Hepatocyte (in vitro differentiated cells): ENCODE data around the gene HAT1. TPM values are rescaled to one million over a fixed set of nuclear protein-coding genes. Genes with fewer than 3 reads are reported as not detected.

Source experiments
- DNase-seq: peaks from one replicate; pipeline ENCODE4 v3.0.0-alpha.2; 2016; ENCODE audit warnings: low spot score
- H2AFZ ChIP-seq: fragments of 200-600 bp; sonication (generic); 2 replicates; pipeline ENCODE4 v1.6.0; 2016; ENCODE audit warnings: antibody characterized with exemption, mild to moderate bottlenecking
- H3K27ac ChIP-seq: fragments of 200-600 bp; sonication (generic); 2 replicates; pipeline ENCODE4 v1.5.1; 2016; ENCODE audit warnings: mild to moderate bottlenecking
- H3K27me3 ChIP-seq: fragments of 200-600 bp; sonication (generic); 2 replicates; pipeline ENCODE4 v1.6.1; 2016
- H3K36me3 ChIP-seq: fragments of 200-600 bp; sonication (generic); replicated peaks from 2 replicates; pipeline ENCODE4 v1.5.1; 2016; ENCODE audit warnings: low read depth; ENCODE audit not compliant: insufficient read depth
- H3K4me1 ChIP-seq: fragments of 200-600 bp; sonication (generic); 2 replicates; pipeline ENCODE4 v1.5.1; 2016; ENCODE audit warnings: mild to moderate bottlenecking, moderate library complexity; ENCODE audit not compliant: insufficient read depth
- H3K4me2 ChIP-seq: fragments of 200-600 bp; sonication (generic); 2 replicates; pipeline ENCODE4 v1.6.0; 2016
- H3K4me3 ChIP-seq: fragments of 200-600 bp; sonication (generic); 2 replicates; pipeline ENCODE4 v1.5.1; 2016; ENCODE audit warnings: mild to moderate bottlenecking
- H3K79me2 ChIP-seq: fragments of 200-600 bp; sonication (generic); 2 replicates; pipeline ENCODE4 v1.6.0; 2017; ENCODE audit warnings: mild to moderate bottlenecking
- H3K9me2 ChIP-seq: fragments of 200-600 bp; sonication (generic); replicated peaks from 2 replicates; pipeline ENCODE4 v1.6.0; 2017; ENCODE audit warnings: mild to moderate bottlenecking; ENCODE audit not compliant: insufficient read depth
- H3K9me3 ChIP-seq: fragments of 200-600 bp; sonication (generic); 2 replicates; pipeline ENCODE4 v1.5.1; 2016; ENCODE audit warnings: low read depth, mild to moderate bottlenecking
- H4K20me1 ChIP-seq: fragments of 200-600 bp; sonication (generic); 2 replicates; pipeline ENCODE4 v1.6.0; 2016; ENCODE audit warnings: mild to moderate bottlenecking; ENCODE audit not compliant: insufficient read depth, poor library complexity, severe bottlenecking
- CTCF ChIP-seq: fragments of 200-600 bp; sonication (generic); IDR thresholded peaks from 2 replicates; pipeline ENCODE4 v1.5.1; 2016; ENCODE audit warnings: antibody characterized with exemption, mild to moderate bottlenecking; ENCODE audit not compliant: poor library complexity
- EZH2 ChIP-seq: fragments of 200-600 bp; sonication (generic); IDR thresholded peaks from 2 replicates; pipeline ENCODE4 v1.6.1; 2016; ENCODE audit warnings: antibody characterized with exemption, mild to moderate bottlenecking, borderline replicate concordance
- EZH2phosphoT487 ChIP-seq: fragments of 200-600 bp; sonication (generic); IDR thresholded peaks from one replicate; pipeline ENCODE4 v1.6.1; 2018; ENCODE audit warnings: antibody characterized with exemption, mild to moderate bottlenecking, low read depth, moderate library complexity; ENCODE audit not compliant: unreplicated experiment, severe bottlenecking
- WGBS: methylation state at CpG from one replicate; pipeline ENCODE4 v1.1.6; 2016; ENCODE audit warnings: low lambda C conversion rate; ENCODE audit errors: missing lambda C conversion rate; 5-methylcytosine and 5-hydroxymethylcytosine counted together
- polyA plus RNA-seq: library from polyadenylated mRNA; unstranded; fragments of >200 nt; fragmentation: Nextera tagmentation; extraction: Ambion mirVana; gene quantifications from 2 replicates; pipeline ENCODE4 v1.2.1, GENCODE V29; 2016
- total RNA-seq: library from RNA; depleted of rRNA; stranded (reverse); fragments of >200 nt; gene quantifications from 2 replicates; pipeline ENCODE4 v1.2.3, GENCODE V29; 2014

HAT1 gene
- total and polyA plus RNA-seq, 2 experiments from 2014 or later = 35.3 to 54.3 TPM

GRCh38 chr2:171958475-171958874 lies 36.2 kb downstream of the HAT1 start:
- no peaks in the 10 kb centered on the region for H3K36me3 ChIP-seq
- H3K4me1 ChIP-seq = no peaks in the 10 kb centered on the region
- DNase-seq = no peak
- WGBS = 92% methylated on average over 3 of the region's 3 CpGs
- no peaks in the 10 kb centered on the region for H3K9me3 ChIP-seq
- H2AFZ ChIP-seq = no peak overlapping the region
- no peak overlapping the region for H3K4me3 ChIP-seq
- no peak overlapping the region for H3K4me2 ChIP-seq
- no peaks in the 10 kb centered on the region for H3K9me2 ChIP-seq
- no peaks in the 10 kb centered on the region for H4K20me1 ChIP-seq
- no peak overlapping the region for H3K27ac ChIP-seq
- TF ChIP-seq CTCF = no peak
- no peaks in the 10 kb centered on the region for H3K27me3 ChIP-seq
- H3K79me2 ChIP-seq = no peaks in the 10 kb centered on the region

GRCh38 chr2:171959998-171960397 lies 37.7 kb downstream of the HAT1 start:
- no peak for DNase-seq
- 89% methylated on average over 2 of the region's 2 CpGs for WGBS
- H3K4me2 ChIP-seq = no peak overlapping the region

GRCh38 chr2:171960570-171960969 lies 38.3 kb downstream of the HAT1 start:
- H3K4me2 ChIP-seq = no peak overlapping the region
- TF ChIP-seq EZH2 (no peak), CTCF (no peak), EZH2phosphoT487 (no peak)
- no peak overlapping the region for H3K27ac ChIP-seq
- no peaks in the 10 kb centered on the region for H3K9me2 ChIP-seq
- no peaks in the 10 kb centered on the region for H3K4me1 ChIP-seq
- H3K4me3 ChIP-seq = no peak overlapping the region
- H4K20me1 ChIP-seq = no peaks in the 10 kb centered on the region
- WGBS = 79% methylated on average over 3 of the region's 3 CpGs
- DNase-seq = no peak
- no peaks in the 10 kb centered on the region for H3K36me3 ChIP-seq
- H3K9me3 ChIP-seq = no peaks in the 10 kb centered on the region
- H3K27me3 ChIP-seq = no peaks in the 10 kb centered on the region
- H2AFZ ChIP-seq = no peak overlapping the region
- no peaks in the 10 kb centered on the region for H3K79me2 ChIP-seq

More at GRCh38 chr2:171959998-171960397, 37.7 kb downstream of the HAT1 start:
- no peaks in the 10 kb centered on the region for H3K9me2 ChIP-seq
- H3K9me3 ChIP-seq = no peaks in the 10 kb centered on the region
- TF ChIP-seq EZH2 = no peak
- H3K27me3 ChIP-seq = no peaks in the 10 kb centered on the region
- H3K36me3 ChIP-seq = no peaks in the 10 kb centered on the region
- no peaks in the 10 kb centered on the region for H3K79me2 ChIP-seq
- no peaks in the 10 kb centered on the region for H4K20me1 ChIP-seq
- no peak overlapping the region for H3K4me3 ChIP-seq
- no peaks in the 10 kb centered on the region for H3K4me1 ChIP-seq
- H3K27ac ChIP-seq = no peak overlapping the region
- H2AFZ ChIP-seq = no peak overlapping the region

- 86% methylated on average over 2 of the region's 2 CpGs for WGBS
Measured at GRCh38 chr2:171963198-171963597, 40.9 kb downstream of the HAT1 start.

More at GRCh38 chr2:171963198-171963597, 40.9 kb downstream of the HAT1 start:
- Histone ChIP-seq H3K79me2 (no peaks in the 10 kb centered on the region), H3K27me3 (no peaks in the 10 kb centered on the region), H3K9me2 (no peaks in the 10 kb centered on the region), H3K4me3 (no peak overlapping the region), H3K27ac (no peak overlapping the region), H2AFZ (no peak overlapping the region), H4K20me1 (no peaks in the 10 kb centered on the region), H3K9me3 (no peaks in the 10 kb centered on the region), H3K4me2 (no peak overlapping the region), H3K4me1 (no peaks in the 10 kb centered on the region), H3K36me3 (no peaks in the 10 kb centered on the region)
- no peak for TF ChIP-seq EZH2phosphoT487
- TF ChIP-seq EZH2 = no peak
- no peak for TF ChIP-seq CTCF
- DNase-seq = no peak
